ENCODE results near the gene CASZ1. TPM values are rescaled to one million over a fixed set of nuclear protein-coding genes. Genes with fewer than 3 reads are reported as not detected.
A peak's percentile ranks its signal among the peaks of the same experiment; 100 is the strongest.

Gene CASZ1, protein sequence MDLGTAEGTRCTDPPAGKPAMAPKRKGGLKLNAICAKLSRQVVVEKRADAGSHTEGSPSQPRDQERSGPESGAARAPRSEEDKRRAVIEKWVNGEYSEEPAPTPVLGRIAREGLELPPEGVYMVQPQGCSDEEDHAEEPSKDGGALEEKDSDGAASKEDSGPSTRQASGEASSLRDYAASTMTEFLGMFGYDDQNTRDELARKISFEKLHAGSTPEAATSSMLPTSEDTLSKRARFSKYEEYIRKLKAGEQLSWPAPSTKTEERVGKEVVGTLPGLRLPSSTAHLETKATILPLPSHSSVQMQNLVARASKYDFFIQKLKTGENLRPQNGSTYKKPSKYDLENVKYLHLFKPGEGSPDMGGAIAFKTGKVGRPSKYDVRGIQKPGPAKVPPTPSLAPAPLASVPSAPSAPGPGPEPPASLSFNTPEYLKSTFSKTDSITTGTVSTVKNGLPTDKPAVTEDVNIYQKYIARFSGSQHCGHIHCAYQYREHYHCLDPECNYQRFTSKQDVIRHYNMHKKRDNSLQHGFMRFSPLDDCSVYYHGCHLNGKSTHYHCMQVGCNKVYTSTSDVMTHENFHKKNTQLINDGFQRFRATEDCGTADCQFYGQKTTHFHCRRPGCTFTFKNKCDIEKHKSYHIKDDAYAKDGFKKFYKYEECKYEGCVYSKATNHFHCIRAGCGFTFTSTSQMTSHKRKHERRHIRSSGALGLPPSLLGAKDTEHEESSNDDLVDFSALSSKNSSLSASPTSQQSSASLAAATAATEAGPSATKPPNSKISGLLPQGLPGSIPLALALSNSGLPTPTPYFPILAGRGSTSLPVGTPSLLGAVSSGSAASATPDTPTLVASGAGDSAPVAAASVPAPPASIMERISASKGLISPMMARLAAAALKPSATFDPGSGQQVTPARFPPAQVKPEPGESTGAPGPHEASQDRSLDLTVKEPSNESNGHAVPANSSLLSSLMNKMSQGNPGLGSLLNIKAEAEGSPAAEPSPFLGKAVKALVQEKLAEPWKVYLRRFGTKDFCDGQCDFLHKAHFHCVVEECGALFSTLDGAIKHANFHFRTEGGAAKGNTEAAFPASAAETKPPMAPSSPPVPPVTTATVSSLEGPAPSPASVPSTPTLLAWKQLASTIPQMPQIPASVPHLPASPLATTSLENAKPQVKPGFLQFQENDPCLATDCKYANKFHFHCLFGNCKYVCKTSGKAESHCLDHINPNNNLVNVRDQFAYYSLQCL (N-terminal part only)
- 12.6 and 16.5 TPM in 2 replicates for total RNA-seq (2022)
- percentile 42 among the genes with signal in this experiment for Bru-seq, nascent RNA
- percentile 42 among the genes with signal in this experiment for BruChase-seq, experiment 1, labeled RNA remaining after a 6-hour chase
- BruChase-seq, experiment 2, labeled RNA remaining after a 2-hour chase = percentile 48 among the genes with signal in this experiment
- long read RNA-seq, partial matches to known transcripts = 3 of 6 reads
- long read RNA-seq, other reads (novel, unspliced or antisense) = 3 of 6 reads

DNA sequence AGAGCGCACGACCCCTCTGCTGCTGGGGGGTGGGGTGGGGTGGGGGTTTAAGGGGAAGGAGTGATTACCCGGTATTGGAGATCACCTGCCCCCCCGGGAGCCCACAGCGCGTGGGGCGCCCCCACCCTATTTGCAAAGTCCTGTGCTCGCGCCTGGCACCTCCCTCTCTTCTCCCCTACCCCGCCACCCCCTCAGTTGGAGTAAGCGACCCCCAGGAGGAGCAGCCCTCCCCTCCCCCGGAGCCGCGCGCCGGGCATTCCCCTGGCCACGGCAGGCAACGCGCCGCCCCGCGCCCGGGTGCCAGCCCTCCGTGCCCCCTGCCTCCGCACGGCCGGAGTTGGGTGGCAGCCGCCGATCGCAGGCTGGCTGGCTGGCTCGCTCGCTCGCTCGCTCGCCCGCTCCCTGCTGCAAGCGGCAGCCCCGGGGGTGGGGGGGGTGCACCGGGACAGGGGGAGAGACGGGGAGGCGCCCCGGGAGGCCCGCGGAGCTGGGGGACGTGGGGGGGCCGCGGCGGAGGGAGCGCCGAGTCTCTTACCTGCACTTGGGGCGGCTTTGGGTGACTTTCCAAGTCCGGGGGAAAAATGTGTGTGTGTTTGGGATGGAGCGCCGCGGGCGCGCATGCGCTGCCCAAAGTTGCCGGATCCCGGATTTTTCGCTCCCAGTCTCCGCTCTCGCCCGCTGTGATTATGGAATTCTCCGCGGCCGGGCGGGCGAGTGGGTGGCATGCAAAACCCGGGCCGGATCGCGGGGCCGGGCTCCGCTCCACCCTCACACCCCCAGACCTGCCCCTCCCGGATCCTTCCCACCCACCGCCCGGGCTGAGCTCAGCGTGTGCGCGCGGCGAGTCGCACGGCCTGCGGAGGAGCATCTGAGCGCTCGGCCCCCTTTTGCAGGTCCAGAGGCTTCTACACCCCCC, at the start of gene CASZ1:
TSS of gene CASZ1 (minus strand) at position 618 of the 916 bp plus-strand sequence. CDS start 102,757 bp downstream, outside the sequence.
- H3K27ac Mint-ChIP-seq (ENCODE audit: unreplicated experiment) = no peak within 1 kb of the TSS
- TF ChIP-seq, protein P1, sequence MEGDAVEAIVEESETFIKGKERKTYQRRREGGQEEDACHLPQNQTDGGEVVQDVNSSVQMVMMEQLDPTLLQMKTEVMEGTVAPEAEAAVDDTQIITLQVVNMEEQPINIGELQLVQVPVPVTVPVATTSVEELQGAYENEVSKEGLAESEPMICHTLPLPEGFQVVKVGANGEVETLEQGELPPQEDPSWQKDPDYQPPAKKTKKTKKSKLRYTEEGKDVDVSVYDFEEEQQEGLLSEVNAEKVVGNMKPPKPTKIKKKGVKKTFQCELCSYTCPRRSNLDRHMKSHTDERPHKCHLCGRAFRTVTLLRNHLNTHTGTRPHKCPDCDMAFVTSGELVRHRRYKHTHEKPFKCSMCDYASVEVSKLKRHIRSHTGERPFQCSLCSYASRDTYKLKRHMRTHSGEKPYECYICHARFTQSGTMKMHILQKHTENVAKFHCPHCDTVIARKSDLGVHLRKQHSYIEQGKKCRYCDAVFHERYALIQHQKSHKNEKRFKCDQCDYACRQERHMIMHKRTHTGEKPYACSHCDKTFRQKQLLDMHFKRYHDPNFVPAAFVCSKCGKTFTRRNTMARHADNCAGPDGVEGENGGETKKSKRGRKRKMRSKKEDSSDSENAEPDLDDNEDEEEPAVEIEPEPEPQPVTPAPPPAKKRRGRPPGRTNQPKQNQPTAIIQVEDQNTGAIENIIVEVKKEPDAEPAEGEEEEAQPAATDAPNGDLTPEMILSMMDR (IDR thresholded peaks at IDR 0.05; ENCODE audit: unreplicated experiment) = no peak
- H3K4me3 Mint-ChIP-seq (ENCODE audit: low read depth, unreplicated experiment) = peak within 1 kb of the TSS; percentile 81
- CTCF ChIA-PET = interaction anchor here (0.6 kb wide), 1 partner anchor 53 kb away, joined by 3 read pairs; no protein-coding TSS in a partner anchor
- intact Hi-C loops (cut with micrococcal nuclease; ENCODE audit: unreplicated experiment) = loop anchor here (10.0 kb wide), 1 partner anchor 281 kb away; no protein-coding TSS in a partner anchor
- no TSS peak for BruUV-seq (replicated peaks)
- peaks cover 7% of the 10 kb centered on the region for H3K4me1 Mint-ChIP-seq (ENCODE audit: low read depth, unreplicated experiment)
- H3K9me3 Mint-ChIP-seq (ENCODE audit: low read depth, unreplicated experiment) = no peaks in the 10 kb centered on the region
- DNase-seq = peak; percentile 85
- H3K27me3 Mint-ChIP-seq (ENCODE audit: unreplicated experiment) = peaks cover 29% of the 10 kb centered on the region
- H3K36me3 Mint-ChIP-seq (ENCODE audit: insufficient read depth, unreplicated experiment) = peaks cover 40% of the 10 kb centered on the region

DNA sequence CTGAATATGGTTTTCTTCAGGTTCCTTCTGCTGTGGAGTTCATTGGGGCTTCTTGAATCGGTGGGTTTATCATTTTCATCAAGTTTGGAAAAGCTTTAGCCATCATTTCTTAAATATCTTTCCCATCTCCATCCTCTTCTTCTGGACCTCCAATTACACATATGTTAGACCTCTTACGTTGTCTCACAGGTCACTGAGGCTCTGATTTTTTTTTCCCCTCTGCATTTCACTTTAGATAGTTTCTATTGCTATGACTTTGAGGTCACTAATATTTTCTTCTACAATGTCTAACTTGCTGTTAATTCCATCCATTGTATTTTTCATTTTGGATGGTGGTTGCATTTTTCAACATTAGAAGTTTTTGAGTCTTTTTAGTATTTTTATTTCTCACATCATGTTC, 47.3 kb upstream of the CASZ1 start:
- TF ChIP-seq, protein P1 (IDR thresholded peaks at IDR 0.05; ENCODE audit: unreplicated experiment) = no peak
- BruUV-seq (replicated peaks) = no TSS peak
- Mint-ChIP-seq H3K27me3 (ENCODE audit: unreplicated experiment) (peaks cover 76% of the 10 kb centered on the region), H3K4me1 (ENCODE audit: low read depth, unreplicated experiment) (no peaks in the 10 kb centered on the region), H3K27ac (ENCODE audit: unreplicated experiment) (no peak overlapping the region), H3K4me3 (ENCODE audit: low read depth, unreplicated experiment) (no peak overlapping the region), H3K36me3 (ENCODE audit: insufficient read depth, unreplicated experiment) (no peaks in the 10 kb centered on the region), H3K9me3 (ENCODE audit: low read depth, unreplicated experiment) (no peaks in the 10 kb centered on the region)
- CTCF ChIA-PET = no interaction called here
- DNase-seq = no peak
- intact Hi-C loops (cut with micrococcal nuclease; ENCODE audit: unreplicated experiment) = no loop called here

DNA sequence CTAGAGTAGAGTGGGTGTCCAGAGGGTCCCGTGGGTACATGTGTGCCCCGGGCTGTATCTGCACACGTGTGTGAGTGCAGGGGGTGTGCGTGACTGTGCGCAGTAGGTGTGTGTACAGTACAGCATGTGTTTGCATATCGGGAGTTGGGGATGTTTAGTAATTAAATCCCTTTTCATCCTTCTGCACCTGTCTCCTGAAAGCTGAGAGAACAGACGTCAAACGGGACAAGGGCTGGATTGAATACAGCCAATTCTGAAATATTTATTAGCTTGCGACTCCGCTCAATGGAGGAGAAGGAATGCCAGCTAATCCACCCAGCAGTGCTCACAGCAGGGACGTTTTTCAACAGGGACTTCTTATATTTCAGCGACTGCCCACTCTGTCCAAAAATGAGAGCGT, 44.7 kb upstream of the CASZ1 start:
- Mint-ChIP-seq H3K4me3 (ENCODE audit: low read depth, unreplicated experiment) (no peak overlapping the region), H3K36me3 (ENCODE audit: insufficient read depth, unreplicated experiment) (no peaks in the 10 kb centered on the region), H3K27me3 (ENCODE audit: unreplicated experiment) (peaks cover 83% of the 10 kb centered on the region), H3K27ac (ENCODE audit: unreplicated experiment) (no peak overlapping the region), H3K4me1 (ENCODE audit: low read depth, unreplicated experiment) (no peaks in the 10 kb centered on the region), H3K9me3 (ENCODE audit: low read depth, unreplicated experiment) (no peaks in the 10 kb centered on the region)
- DNase-seq = no peak
- TF ChIP-seq, protein P1 (IDR thresholded peaks at IDR 0.05; ENCODE audit: unreplicated experiment) = no peak
- intact Hi-C loops (cut with micrococcal nuclease; ENCODE audit: unreplicated experiment) = no loop called here
- CTCF ChIA-PET = no interaction called here
- BruUV-seq (replicated peaks) = no TSS peak
